IMR-90 (cell line): ENCODE data around the gene PPP1R1A. TPM values are rescaled to one million over a fixed set of nuclear protein-coding genes. Genes with fewer than 3 reads are reported as not detected.

ENCODE experiments used
- ATAC-seq: fragments of 200-7000 bp; cut with Tn5 transposase; 2 replicates; pipeline ENCODE4 v1.9.1; 2020; ENCODE audit warnings: low read depth, mild to moderate bottlenecking, moderate library complexity
- BruUV-seq: library from RNA; stranded (reverse); fragments of 400-500 nt; replicated peaks from 2 replicates; lab custom pipeline; 2021; lab: Mats Ljungman, UMichigan
- CTCF ChIA-PET: fragments of 300-600 bp; formaldehyde crosslinking; extraction: SDS; loops from one replicate; lab custom pipeline; 2021; ENCODE audit warnings: antibody characterized with exemption; lab: Yijun Ruan, JAX
- POLR2A ChIA-PET: fragments of 300-600 bp; sonication (Branson Sonifier 250); formaldehyde crosslinking; loops from one replicate; lab custom pipeline; 2022; ENCODE audit warnings: antibody characterized with exemption; ENCODE audit not compliant: unreplicated experiment; lab: Charles Lee
- DNase-seq: peaks from one replicate; pipeline ENCODE4 v3.0.0; 2013
- H2AFZ ChIP-seq: replicated peaks from 2 replicates; pipeline ENCODE3; 2013; ENCODE audit warnings: low read length, mild to moderate bottlenecking; ENCODE audit not compliant: poor library complexity
- H2AK5ac ChIP-seq: 2 replicates; pipeline ENCODE4 v1.6.1; 2013; ENCODE audit warnings: low read depth, low read length, inconsistent platforms
- H2AK9ac ChIP-seq: replicated peaks from 2 replicates; pipeline ENCODE3; 2013; ENCODE audit warnings: mild to moderate bottlenecking, low read depth, low read length, moderate library complexity; ENCODE audit not compliant: poor library complexity
- H2BK120ac ChIP-seq: 2 replicates; pipeline ENCODE4 v1.6.1; 2013; ENCODE audit warnings: low read depth, low read length, inconsistent platforms
- H2BK15ac ChIP-seq: 3 replicates; pipeline ENCODE4 v1.6.1; 2013; ENCODE audit warnings: low read depth, low read length, inconsistent platforms
- H2BK20ac ChIP-seq: 2 replicates; pipeline ENCODE4 v1.6.1; 2013; ENCODE audit warnings: low read depth, mild to moderate bottlenecking, inconsistent platforms, low read length, moderate library complexity
- H2BK5ac ChIP-seq: 2 replicates; pipeline ENCODE4 v1.6.1; 2013; ENCODE audit warnings: mild to moderate bottlenecking, low read depth, low read length, inconsistent platforms; ENCODE audit not compliant: poor library complexity, severe bottlenecking
- H3K14ac ChIP-seq: replicated peaks from 2 replicates; pipeline ENCODE4 v1.6.1; 2013; ENCODE audit warnings: low read depth, low read length, inconsistent platforms
- H3K18ac ChIP-seq: 2 replicates; pipeline ENCODE4 v1.6.1; 2013; ENCODE audit warnings: low read depth, low read length, control low read depth
- H3K23ac ChIP-seq: 2 replicates; pipeline ENCODE4 v1.6.1; 2013; ENCODE audit warnings: low read depth, low read length, inconsistent platforms
- H3K27ac ChIP-seq: 2 replicates; pipeline ENCODE4 v1.5.1; 2013; ENCODE audit warnings: mild to moderate bottlenecking, control low read depth, low read length; ENCODE audit not compliant: insufficient read depth
- H3K27me3 ChIP-seq: 2 replicates; pipeline ENCODE4 v1.6.1; 2013; ENCODE audit warnings: low read length; ENCODE audit not compliant: control insufficient read depth, insufficient read depth
- H3K36me3 ChIP-seq: 2 replicates; pipeline ENCODE4 v1.6.1; 2013; ENCODE audit warnings: low read length, mixed read lengths; ENCODE audit not compliant: control insufficient read depth, insufficient read depth
- H3K4ac ChIP-seq: 2 replicates; pipeline ENCODE4 v1.6.1; 2013; ENCODE audit warnings: low read depth, low read length, inconsistent platforms
- H3K4me1 ChIP-seq: 2 replicates; pipeline ENCODE4 v1.6.1; 2013; ENCODE audit warnings: low read length, mixed read lengths; ENCODE audit not compliant: control insufficient read depth, insufficient read depth
- H3K4me2 ChIP-seq: 2 replicates; pipeline ENCODE4 v1.6.1; 2013; ENCODE audit warnings: low read depth, mild to moderate bottlenecking, control low read depth, low read length, moderate library complexity
- H3K4me3 ChIP-seq: 2 replicates; pipeline ENCODE4 v1.5.1; 2013; ENCODE audit warnings: low read depth, mild to moderate bottlenecking, control low read depth, low read length, moderate library complexity; ENCODE audit not compliant: insufficient read depth
- H3K56ac ChIP-seq: 2 replicates; pipeline ENCODE4 v1.6.1; 2013; ENCODE audit warnings: low read length, inconsistent platforms; ENCODE audit not compliant: insufficient read depth; ENCODE audit errors: extremely low read depth
- H3K79me1 ChIP-seq, 2 experiments: 2 replicates each; pipeline ENCODE4 v1.6.1; 2013; ENCODE audit warnings: low read length in 2 of 2, inconsistent platforms in 1 of 2, low read depth in 1 of 2
- H3K9ac ChIP-seq: 2 replicates; pipeline ENCODE4 v1.6.1; 2013; ENCODE audit warnings: low read depth, low read length, control low read depth
- H3K9me1 ChIP-seq: 2 replicates; pipeline ENCODE4 v1.6.1; 2013; ENCODE audit warnings: low read length, inconsistent platforms; ENCODE audit not compliant: insufficient read depth
- H3K9me3 ChIP-seq: 2 replicates; pipeline ENCODE4 v1.6.1; 2013; ENCODE audit warnings: low read length; ENCODE audit not compliant: control insufficient read depth, insufficient read depth
- H4K20me1 ChIP-seq: 2 replicates; pipeline ENCODE4 v1.6.1; 2013; ENCODE audit warnings: low read length, inconsistent platforms; ENCODE audit not compliant: insufficient read depth
- H4K5ac ChIP-seq: 2 replicates; pipeline ENCODE4 v1.6.1; 2013; ENCODE audit warnings: mild to moderate bottlenecking, low read depth, low read length, control low read depth
- H4K8ac ChIP-seq, 2 experiments: 2 replicates each; pipeline ENCODE4 v1.6.1; 2013; ENCODE audit warnings: low read depth in 2 of 2, low read length in 2 of 2, control low read depth in 1 of 2, inconsistent platforms in 1 of 2
- H4K91ac ChIP-seq: 2 replicates; pipeline ENCODE4 v1.6.1; 2013; ENCODE audit warnings: low read depth, low read length, inconsistent platforms; ENCODE audit not compliant: insufficient read depth
- BHLHE40 ChIP-seq: fragments of 150-350 bp; IDR thresholded peaks from 2 replicates; pipeline ENCODE4 v1.6.1; 2016; ENCODE audit warnings: mild to moderate bottlenecking, low read depth, low read length
- CTCF ChIP-seq: conservative IDR thresholded peaks from 2 replicates; pipeline ENCODE4 v1.5.1; 2012; ENCODE audit warnings: mild to moderate bottlenecking, low read depth, low read length, improper control_type of control experiment
- MAFK ChIP-seq: IDR thresholded peaks from 2 replicates; pipeline ENCODE4 v1.6.1; 2012; ENCODE audit warnings: low read depth, low read length, improper control_type of control experiment
- MXI1 ChIP-seq: IDR thresholded peaks from 2 replicates; pipeline ENCODE4 v1.6.1; 2012; ENCODE audit warnings: low read depth, mild to moderate bottlenecking, low read length, moderate library complexity, borderline replicate concordance
- NFE2L2 ChIP-seq: fragments of 150-350 bp; IDR thresholded peaks from 2 replicates; pipeline ENCODE4 v1.6.1; 2016; ENCODE audit warnings: low read depth, mild to moderate bottlenecking, low read length
- RFX5 ChIP-seq: IDR thresholded peaks from 2 replicates; pipeline ENCODE4 v1.8.0; 2012; ENCODE audit warnings: low read depth, mild to moderate bottlenecking, low read length, moderate library complexity
- USF2 ChIP-seq: fragments of 150-350 bp; IDR thresholded peaks from 2 replicates; pipeline ENCODE4 v1.6.1; 2017; ENCODE audit warnings: mild to moderate bottlenecking, antibody characterized with exemption, low read length, low read depth
- WGBS, 2 experiments: methylation state at CpG; one replicate each; pipeline versions ENCODE4 v1.1.5 to v1.1.7; 2013; ENCODE audit warnings: missing lambda C conversion rate in 2 of 2; ENCODE audit not compliant: insufficient read length in 1 of 2; ENCODE audit errors: extremely low coverage in 2 of 2; 5-methylcytosine and 5-hydroxymethylcytosine counted together
- dilution Hi-C: fragments of 300-500 bp; cut with HindIII; formaldehyde crosslinking; loops from one replicate; pipeline ENCODE4 v1.14.3; 2018; ENCODE audit warnings: low sequenced_read_pairs; ENCODE audit not compliant: unreplicated experiment
- in situ Hi-C: fragments of 300-500 bp; cut with MboI; formaldehyde crosslinking; loops from 3 replicates; pipeline ENCODE4 v1.14.3; 2019; ENCODE audit warnings: low sequenced_read_pairs, inconsistent platforms, mixed read lengths
- intact Hi-C: fragments of 100-400 bp; cut with micrococcal nuclease; formaldehyde crosslinking; loops from 2 replicates; pipeline ENCODE4 v1.10.0; 2022
- polyA plus RNA-seq, 3 experiments: library from polyadenylated mRNA; depleted of rRNA; stranded (reverse); fragments of >200 nt; gene quantifications; 2 replicates each; pipeline ENCODE4 v1.2.3, GENCODE V29; 2012; ENCODE audit warnings: low replicate concordance in 1 of 3
- total RNA-seq: library from RNA; depleted of rRNA; stranded (reverse); fragments of >200 nt; gene quantifications from 2 replicates; pipeline ENCODE4 v1.2.3, GENCODE V29; 2012

Gene PPP1R1A
- total and polyA plus RNA-seq, 2 of the 4 experiments (the other 2 are of a cell fraction), result not detected

DNA sequence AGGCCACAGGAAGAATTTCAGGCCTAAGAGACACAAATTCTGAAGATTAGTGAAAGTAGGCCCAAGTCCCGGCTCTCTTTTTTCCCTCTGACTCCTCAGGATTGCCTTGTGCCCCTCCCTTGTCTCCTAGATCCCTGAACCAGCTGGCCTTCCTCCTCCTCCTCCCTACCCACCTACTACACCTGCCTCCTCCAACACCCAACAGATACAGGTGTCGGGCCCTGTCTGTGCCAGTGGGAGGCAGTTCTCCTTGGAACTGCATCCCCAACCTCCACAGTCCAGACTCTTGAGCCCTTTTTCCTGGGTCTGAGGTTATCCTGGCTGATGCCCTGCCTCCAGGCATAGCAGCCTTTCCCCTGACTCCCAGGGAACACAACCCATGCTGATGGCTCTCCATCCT is 1.8 kb downstream of the PPP1R1A start:
- peaks cover 74% of the 10 kb centered on the region for H3K27me3 ChIP-seq
- TF ChIP-seq CTCF, result no peak
- TF ChIP-seq NFE2L2, result no peak
- no peak for TF ChIP-seq BHLHE40
- TF ChIP-seq USF2, result no peak
- TF ChIP-seq MXI1, result no peak
- no peak for TF ChIP-seq RFX5
- no peak for TF ChIP-seq MAFK

More for the DNA sequence above, 1.8 kb downstream of the PPP1R1A start:
- Histone ChIP-seq H2AK5ac (no peak overlapping the region), H3K9me1 (no peaks in the 10 kb centered on the region), H4K8ac (no peak overlapping the region), H4K5ac (no peak overlapping the region), H3K4me2 (no peak overlapping the region), H3K18ac (no peak overlapping the region), H2BK120ac (no peak overlapping the region), H3K9me3 (no peaks in the 10 kb centered on the region), H4K91ac (no peak overlapping the region), H3K14ac (no peak overlapping the region), H3K4ac (no peak overlapping the region), H2BK5ac (no peak overlapping the region), H3K56ac (no peak overlapping the region), H2AK9ac (no peak overlapping the region), H2AFZ (no peak overlapping the region), H3K36me3 (no peaks in the 10 kb centered on the region), H2BK15ac (no peak overlapping the region), H3K79me1 (no peaks in the 10 kb centered on the region), H3K9ac (no peak overlapping the region), H3K4me3 (no peak overlapping the region), H4K20me1 (no peaks in the 10 kb centered on the region), H3K23ac (no peak overlapping the region), H2BK20ac (no peak overlapping the region), H3K4me1 (no peaks in the 10 kb centered on the region), H3K27ac (no peak overlapping the region)
- intact Hi-C loops, result no loop called here
- ChIA-PET POLR2A (no interaction called here), CTCF (interaction anchor here (1.7 kb wide), 1 partner anchor 9 kb away, joined by 7 read pairs; no protein-coding TSS in a partner anchor)
- WGBS, 2 experiments, result no CpG with 5 or more reads among the region's 2 CpGs
- DNase-seq (no peak), ATAC-seq (no peak)
- dilution Hi-C loops, result no loop called here
- in situ Hi-C loops, result no loop called here
- BruUV-seq, result no TSS peak
